ENCODE data around the gene ABLIM1. TPM values are rescaled to one million over a fixed set of nuclear protein-coding genes. Genes with fewer than 3 reads are reported as not detected.

Gene ABLIM1
- polyA plus RNA-seq, 3 donors = 0.33 to 0.91 (median 0.57) TPM

GRCh38 chr10:114511881-114512280 is 146.2 kb downstream of the ABLIM1 start:
- H3K4me3 Mint-ChIP-seq = no peak overlapping the region

GRCh38 chr10:114508376-114508775 is 149.7 kb downstream of the ABLIM1 start:
- Mint-ChIP-seq H3K27ac (no peak overlapping the region), H3K4me1 (no peaks in the 10 kb centered on the region), H3K27me3 (ENCODE audit: low read depth in 3 of 3) (no peaks in the 10 kb centered on the region), H3K4me3 (no peak overlapping the region), H3K9me3 (peaks cover 0 to 4% (median 1%) of the 10 kb centered on the region in 7 donors), H3K36me3 (no peaks in the 10 kb centered on the region)
- no peak overlapping the region for H2AFZ ChIP-seq (ENCODE audit: insufficient read depth, low read depth, low read length, poor library complexity, severe bottlenecking)
- H3K36me3 ChIP-seq (replicated peaks in 1 of 2; ENCODE audit: control insufficient read depth in 1 of 2, insufficient read depth in 2 of 2, low read length in 2 of 2) = no peaks in the 10 kb centered on the region
- no peak overlapping the region for H3K4me2 ChIP-seq (replicated peaks; ENCODE audit: extremely low read depth, low read length, poor library complexity, severe bottlenecking)
- TF ChIP-seq CTCF (IDR thresholded peaks at IDR 0.05) = no peak
- intact Hi-C loops (cut with micrococcal nuclease) = no loop called here
- no peaks in the 10 kb centered on the region for H3K27me3 ChIP-seq (ENCODE audit: control insufficient read depth in 2 of 2, insufficient read depth in 2 of 2, low read length in 2 of 2)
- WGBS (ENCODE audit: insufficient coverage) = 100% methylated on average over 1 of the region's 3 CpGs
- H3K9ac ChIP-seq (ENCODE audit: insufficient read depth, low read length, poor library complexity, severe bottlenecking) = no peak overlapping the region
- H3K9me3 ChIP-seq (replicated peaks in 1 of 2; ENCODE audit: control insufficient read depth in 1 of 2, insufficient read depth in 1 of 2, low read length in 2 of 2) = no peaks in the 10 kb centered on the region
- DNase-seq = no peak
- H4K20me1 ChIP-seq (ENCODE audit: insufficient read depth, low read length) = no peaks in the 10 kb centered on the region
- H3K4me1 ChIP-seq (ENCODE audit: control insufficient read depth in 1 of 2, insufficient read depth in 2 of 2, low read length in 2 of 2) = no peaks in the 10 kb centered on the region
- H3K79me2 ChIP-seq (ENCODE audit: insufficient read depth, low read length) = no peaks in the 10 kb centered on the region
- H3K4me3 ChIP-seq (replicated peaks in 1 of 3; ENCODE audit: low read depth in 2 of 3, low read length in 3 of 3) = no peak overlapping the region
- H3K27ac ChIP-seq (ENCODE audit: low read depth in 1 of 2, low read length in 2 of 2) = no peak overlapping the region

More at GRCh38 chr10:114511881-114512280, 146.2 kb downstream of the ABLIM1 start:
- H2AFZ ChIP-seq (ENCODE audit: insufficient read depth, low read depth, low read length, poor library complexity, severe bottlenecking) = no peak overlapping the region
- Mint-ChIP-seq H3K27ac (no peak overlapping the region), H3K4me1 (no peaks in the 10 kb centered on the region), H3K36me3 (no peaks in the 10 kb centered on the region), H3K9me3 (peaks cover 0 to 4% (median 1%) of the 10 kb centered on the region in 7 donors), H3K27me3 (ENCODE audit: low read depth in 3 of 3) (peaks cover 0 to 4% (median 0%) of the 10 kb centered on the region in 3 donors)
- no peak for DNase-seq
- H3K27me3 ChIP-seq (ENCODE audit: control insufficient read depth in 2 of 2, insufficient read depth in 2 of 2, low read length in 2 of 2) = no peaks in the 10 kb centered on the region
- H3K4me1 ChIP-seq (ENCODE audit: control insufficient read depth in 1 of 2, insufficient read depth in 2 of 2, low read length in 2 of 2) = no peaks in the 10 kb centered on the region
- H3K4me3 ChIP-seq (replicated peaks in 1 of 3; ENCODE audit: low read depth in 2 of 3, low read length in 3 of 3) = no peak overlapping the region
- H3K4me2 ChIP-seq (replicated peaks; ENCODE audit: extremely low read depth, low read length, poor library complexity, severe bottlenecking) = no peak overlapping the region
- H3K9ac ChIP-seq (ENCODE audit: insufficient read depth, low read length, poor library complexity, severe bottlenecking) = no peak overlapping the region
- no peaks in the 10 kb centered on the region for H3K79me2 ChIP-seq (ENCODE audit: insufficient read depth, low read length)
- WGBS (ENCODE audit: insufficient coverage) = 90% methylated on average over 5 of the region's 5 CpGs
- no peaks in the 10 kb centered on the region for H4K20me1 ChIP-seq (ENCODE audit: insufficient read depth, low read length)
- no peak overlapping the region for H3K27ac ChIP-seq (ENCODE audit: low read depth in 1 of 2, low read length in 2 of 2)
- no peaks in the 10 kb centered on the region for H3K36me3 ChIP-seq (replicated peaks in 1 of 2; ENCODE audit: control insufficient read depth in 1 of 2, insufficient read depth in 2 of 2, low read length in 2 of 2)
- TF ChIP-seq CTCF (IDR thresholded peaks at IDR 0.05) = no peak
- intact Hi-C loops (cut with micrococcal nuclease) = no loop called here
- no peaks in the 10 kb centered on the region for H3K9me3 ChIP-seq (replicated peaks in 1 of 2; ENCODE audit: control insufficient read depth in 1 of 2, insufficient read depth in 1 of 2, low read length in 2 of 2)

Data from CD14-positive monocyte (primary cell).